Measurements from ENCODE around the gene HBA2. TPM values are rescaled to one million over a fixed set of nuclear protein-coding genes. Genes with fewer than 3 reads are reported as not detected.

HBA2 gene
- total RNA-seq, 2 donors from 2014 or later, result 3.5 to 64.9 TPM

GRCh38 chr16:133716-134115 lies 39.0 kb upstream of the HBA2 start:
- no peaks in the 10 kb centered on the region for H3K4me1 ChIP-seq
- no peaks in the 10 kb centered on the region for H3K27me3 ChIP-seq
- H3K9ac ChIP-seq (ENCODE audit: low read depth in 2 of 2, low read length in 2 of 2), result no peak overlapping the region
- H3K9me3 ChIP-seq, result no peaks in the 10 kb centered on the region
- no peak for TF ChIP-seq CTCF (IDR thresholded peaks at IDR 0.05)
- H3K4me3 ChIP-seq, result no peak overlapping the region
- no peak for DNase-seq
- intact Hi-C loops (cut with DNase I), result no loop called here
- H3K36me3 ChIP-seq, result no peaks in the 10 kb centered on the region
- no peak overlapping the region for H3K27ac ChIP-seq

- H3K9me3 ChIP-seq, result no peaks in the 10 kb centered on the region
- H3K9ac ChIP-seq (ENCODE audit: low read depth in 2 of 2, low read length in 2 of 2), result peak overlapping the region; percentile 69 to 71
- no peak for TF ChIP-seq CTCF (IDR thresholded peaks at IDR 0.05)
- H3K36me3 ChIP-seq, result no peaks in the 10 kb centered on the region
- no peaks in the 10 kb centered on the region for H3K4me1 ChIP-seq
- H3K27ac ChIP-seq, result no peak overlapping the region
- intact Hi-C loops (cut with DNase I), result no loop called here
- no peak for DNase-seq
- H3K4me3 ChIP-seq, result peak overlapping the region; percentile 52
- no peaks in the 10 kb centered on the region for H3K27me3 ChIP-seq
Measured at GRCh38 chr16:138049-138417, 34.6 kb upstream of the HBA2 start.

DNA sequence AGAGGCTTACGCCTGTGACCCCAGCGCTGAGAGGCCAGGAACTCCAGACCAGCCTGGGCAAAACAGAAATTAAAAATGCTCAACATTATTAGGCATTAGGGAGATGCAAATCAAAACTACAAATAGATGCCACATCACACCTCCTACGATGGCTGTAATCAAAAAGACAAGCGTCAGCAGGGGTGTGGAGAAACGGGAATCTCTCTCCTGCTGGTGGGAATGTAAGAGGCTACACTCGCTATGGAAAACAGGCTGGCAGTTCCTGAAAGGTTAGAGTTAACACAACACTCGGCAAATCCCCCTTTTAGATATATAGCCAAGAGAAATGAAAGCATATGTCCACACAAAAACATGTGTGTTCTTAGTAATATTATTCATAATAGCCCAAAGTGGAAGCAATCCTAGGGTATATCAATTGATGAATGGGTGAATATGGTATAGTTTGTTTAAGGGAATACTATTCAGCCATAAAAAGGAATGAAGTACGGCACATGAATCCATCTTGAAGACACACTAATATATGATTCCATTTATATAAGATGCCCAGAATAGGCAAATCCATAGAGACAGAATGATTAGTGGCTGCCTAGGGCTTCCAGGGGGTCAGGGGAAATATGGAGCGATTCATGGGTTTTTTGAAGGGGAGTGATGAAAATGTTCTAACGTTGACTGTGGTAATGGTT lies 32.4 kb upstream of the HBA2 start:
- no peak for TF ChIP-seq CTCF (IDR thresholded peaks at IDR 0.05)
- no peak overlapping the region for H3K9ac ChIP-seq (ENCODE audit: low read depth in 2 of 2, low read length in 2 of 2)
- no peaks in the 10 kb centered on the region for H3K9me3 ChIP-seq

GRCh38 chr16:142405-142967 lies 30.2 kb upstream of the HBA2 start:
- no peaks in the 10 kb centered on the region for H3K27me3 ChIP-seq
- no peak for TF ChIP-seq CTCF (IDR thresholded peaks at IDR 0.05)
- H3K9ac ChIP-seq (ENCODE audit: low read depth in 2 of 2, low read length in 2 of 2), result no peak overlapping the region

More for the DNA sequence above, 32.4 kb upstream of the HBA2 start:
- no peak overlapping the region for H3K27ac ChIP-seq
- no peaks in the 10 kb centered on the region for H3K4me1 ChIP-seq
- H3K4me3 ChIP-seq, result no peak overlapping the region
- intact Hi-C loops (cut with DNase I), result no loop called here
- no peak for DNase-seq
- H3K27me3 ChIP-seq, result no peaks in the 10 kb centered on the region
- H3K36me3 ChIP-seq, result no peaks in the 10 kb centered on the region

GRCh38 chr16:143047-143446 lies 29.6 kb upstream of the HBA2 start:
- H3K9ac ChIP-seq (ENCODE audit: low read depth in 2 of 2, low read length in 2 of 2), result no peak overlapping the region
- H3K36me3 ChIP-seq, result no peaks in the 10 kb centered on the region
- H3K27me3 ChIP-seq, result no peaks in the 10 kb centered on the region
- H3K9me3 ChIP-seq, result no peaks in the 10 kb centered on the region
- no peak overlapping the region for H3K4me3 ChIP-seq
- no peak for TF ChIP-seq CTCF (IDR thresholded peaks at IDR 0.05)
- no peaks in the 10 kb centered on the region for H3K4me1 ChIP-seq
- H3K27ac ChIP-seq, result no peak overlapping the region
- intact Hi-C loops (cut with DNase I), result no loop called here
- no peak for DNase-seq

More at GRCh38 chr16:142405-142967, 30.2 kb upstream of the HBA2 start:
- no peaks in the 10 kb centered on the region for H3K4me1 ChIP-seq
- no peak overlapping the region for H3K27ac ChIP-seq
- intact Hi-C loops (cut with DNase I), result no loop called here
- no peak for DNase-seq
- no peaks in the 10 kb centered on the region for H3K9me3 ChIP-seq
- H3K36me3 ChIP-seq, result no peaks in the 10 kb centered on the region
- H3K4me3 ChIP-seq, result no peak overlapping the region

Measured in colonic mucosa (tissue), 4 donors.